D721Med (cell line): ENCODE data around the gene FRMD1.

Source experiments
- DNase-seq: peaks from one replicate; pipeline ENCODE4 v3.0.0; 2011; ENCODE audit warnings: low spot score; ENCODE audit not compliant: insufficient read length
- FAIRE-seq: peaks from 2 replicates; lab custom pipeline; 2011; peaks lifted over from hg19 to GRCh38; lab: Jason Lieb, UNC
- CTCF ChIP-seq: IDR thresholded peaks from 2 replicates; pipeline ENCODE4 v1.5.1; 2012; ENCODE audit warnings: mild to moderate bottlenecking, control low read depth; ENCODE audit not compliant: insufficient read depth; ENCODE audit errors: missing control alignments

Gene FRMD1

GRCh38 chr6:168022488-168023321, 56.3 kb downstream of the FRMD1 start:
- TF ChIP-seq CTCF: no peak
- DNase-seq (no peak), FAIRE-seq (no peak)

GRCh38 chr6:168021581-168021980, 57.4 kb downstream of the FRMD1 start:
- TF ChIP-seq CTCF: no peak
- DNase-seq (no peak), FAIRE-seq (no peak)

- FAIRE-seq (no peak), DNase-seq (no peak)
- no peak for TF ChIP-seq CTCF
Measured at GRCh38 chr6:168020242-168020641, 58.8 kb downstream of the FRMD1 start.

- TF ChIP-seq CTCF: no peak
- DNase-seq (no peak), FAIRE-seq (no peak)
Measured at GRCh38 chr6:168018664-168019063, 60.3 kb downstream of the FRMD1 start.

- TF ChIP-seq CTCF: no peak
- FAIRE-seq: no peak
- no peak for DNase-seq
Measured at GRCh38 chr6:168017629-168018028, 61.4 kb downstream of the FRMD1 start.

- no peak for TF ChIP-seq CTCF
- FAIRE-seq: no peak
- DNase-seq: no peak
Measured at GRCh38 chr6:168016721-168017525, 62.1 kb downstream of the FRMD1 start.

GRCh38 chr6:168016176-168016620, 62.8 kb downstream of the FRMD1 start:
- DNase-seq (no peak), FAIRE-seq (no peak)
- TF ChIP-seq CTCF: no peak
